GM18873 (cell line): ENCODE measurements around the gene FAM43A.
A peak's percentile ranks its signal among the peaks of the same experiment; 100 is the strongest.

Source experiments
- ATAC-seq: cut with Tn5 transposase; IDR thresholded peaks from one replicate; pipeline ENCODE4 v1.9.1; 2021; ENCODE audit warnings: mild to moderate bottlenecking, moderate library complexity, moderate number of reproducible peaks; ENCODE audit not compliant: unreplicated experiment, low FRiP score

The FAM43A gene

GRCh38 chr3:194685718-194686413 lies at the start of gene FAM43A:
Gene FAM43A (plus strand): TSS chr3:194685883. CDS start chr3:194686827, 944 bp downstream.
- ATAC-seq, result peak; percentile 41

GRCh38 chr3:194637066-194637465 lies 48.6 kb upstream of the FAM43A start:
- no peak for ATAC-seq

- ATAC-seq, result no peak
These were observed 47.9 kb upstream of the FAM43A start for GRCh38 chr3:194637541-194638400.

- ATAC-seq, result no peak
These were observed 46.6 kb upstream of the FAM43A start for GRCh38 chr3:194638991-194639605.

- no peak for ATAC-seq
These were observed 44.9 kb upstream of the FAM43A start for GRCh38 chr3:194640829-194641228.

- ATAC-seq, result no peak
These were observed 42.9 kb upstream of the FAM43A start for GRCh38 chr3:194642769-194643168.

- ATAC-seq, result no peak
These were observed 37.9 kb upstream of the FAM43A start for GRCh38 chr3:194647747-194648146.

- ATAC-seq, result no peak
These were observed 31.2 kb upstream of the FAM43A start for GRCh38 chr3:194654443-194654842.

- ATAC-seq, result no peak
These were observed 28.2 kb upstream of the FAM43A start for GRCh38 chr3:194657439-194657838.

- ATAC-seq, result no peak
These were observed 27.0 kb upstream of the FAM43A start for GRCh38 chr3:194658477-194659242.

- ATAC-seq, result no peak
These were observed 25.9 kb upstream of the FAM43A start for GRCh38 chr3:194659778-194660177.

GRCh38 chr3:194661374-194661773 lies 24.3 kb upstream of the FAM43A start:
- ATAC-seq, result no peak

- no peak for ATAC-seq
These were observed 23.7 kb upstream of the FAM43A start for GRCh38 chr3:194661946-194662345.

GRCh38 chr3:194664857-194665256 lies 20.8 kb upstream of the FAM43A start:
- ATAC-seq, result no peak

- no peak for ATAC-seq
These were observed 18.3 kb upstream of the FAM43A start for GRCh38 chr3:194667363-194667762.

GRCh38 chr3:194671511-194671899 lies 14.2 kb upstream of the FAM43A start:
- no peak for ATAC-seq

- peak; percentile 65 for ATAC-seq
These were observed 13.5 kb upstream of the FAM43A start, which contains the start of gene LSG1 for GRCh38 chr3:194671900-194672808. Gene LSG1 (minus strand): TSS chr3:194672191. CDS start chr3:194672162, 29 bp downstream.

- no peak for ATAC-seq
These were observed 12.8 kb upstream of the FAM43A start for GRCh38 chr3:194672876-194673275.

GRCh38 chr3:194673761-194674160 lies 11.9 kb upstream of the FAM43A start:
- no peak for ATAC-seq
